NCI-H526 treated with DMSO at 0.1 percent for 48 hours (cell line): ENCODE results near the gene DBF4B.
"Not testable (repeated sequence)": the region's sequence is repeated elsewhere in the genome, so short reads cannot be mapped to it uniquely, and the experiment has no call there.

Experiments
- DNase-seq: peaks from one replicate; lab custom pipeline; 2025; lab: John Stamatoyannopoulos, UW

Gene DBF4B

DNA sequence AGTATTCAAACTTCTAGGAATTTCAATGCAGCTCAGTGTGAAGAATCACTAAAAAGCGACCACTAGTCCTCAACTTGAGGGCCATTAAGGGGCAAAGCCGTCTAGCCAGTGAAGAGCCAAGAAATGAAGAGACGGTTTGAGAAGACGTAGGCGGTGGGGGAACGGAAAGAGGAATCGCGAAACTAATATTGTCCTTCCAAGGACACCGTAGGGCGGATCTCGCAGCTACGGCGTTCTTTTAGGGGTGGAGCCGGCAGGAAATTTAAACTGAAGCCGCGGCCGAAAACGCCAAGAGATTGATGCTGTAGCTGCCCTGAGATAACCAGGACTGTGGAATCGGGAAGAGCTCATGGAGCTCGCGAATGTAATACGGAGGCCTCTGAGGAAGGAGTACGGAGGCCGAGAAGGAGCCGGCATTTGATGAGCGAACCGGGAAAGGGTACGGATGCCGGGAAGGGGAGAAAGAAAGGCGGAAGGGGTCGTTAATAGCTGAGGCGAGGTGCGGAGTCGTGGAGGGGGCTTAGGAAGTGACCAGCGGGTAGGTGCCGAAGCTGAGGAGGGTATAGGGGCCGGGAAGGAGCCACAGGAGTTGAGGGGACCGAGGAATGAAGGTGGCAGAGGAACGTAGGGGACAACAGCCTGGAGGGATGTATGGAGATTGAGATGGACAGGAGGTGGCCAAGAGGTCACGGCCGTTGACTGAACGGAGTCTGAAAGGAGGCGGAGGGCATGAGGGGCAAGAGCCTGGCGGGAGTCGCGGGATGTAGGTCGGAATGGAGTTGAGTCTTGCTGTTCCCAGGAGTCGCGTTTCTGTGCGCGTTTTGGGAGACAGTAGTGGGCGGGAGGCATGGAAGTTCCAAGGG lies at the start of gene DBF4B:
Gene DBF4B (plus strand): TSS at position 265 of the 863 bp plus-strand sequence. CDS start 156 bp downstream, at position 421.
- peak; percentile 86 for DNase-seq

- no peak for DNase-seq
Observed at GRCh38 chr17:44661835-44662234, 46.6 kb upstream of the DBF4B start.

GRCh38 chr17:44663095-44663494 lies 45.4 kb upstream of the DBF4B start:
- no peak for DNase-seq

GRCh38 chr17:44664867-44665266 lies 43.6 kb upstream of the DBF4B start:
- no peak for DNase-seq

DNA sequence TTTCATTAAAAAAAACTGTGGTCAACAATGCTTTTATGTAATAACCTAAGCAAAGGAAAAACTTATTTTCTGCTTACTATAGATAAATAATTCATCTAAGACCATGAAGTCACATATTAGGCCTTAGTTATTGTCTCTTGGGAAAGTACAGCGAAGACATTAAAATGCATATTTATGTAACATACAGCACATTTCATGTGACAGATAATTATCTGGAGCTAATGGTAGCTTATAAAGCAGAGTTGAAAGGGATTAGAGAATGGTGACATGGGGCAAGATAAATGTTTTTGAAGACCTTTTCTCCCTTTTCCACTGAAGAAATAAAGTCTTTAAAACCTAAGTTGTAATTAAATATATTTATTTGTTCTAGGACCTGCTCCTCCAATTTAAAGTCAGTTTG lies 42.5 kb upstream of the DBF4B start:
- DNase-seq: no peak

GRCh38 chr17:44672479-44673093 lies 35.9 kb upstream of the DBF4B start:
- DNase-seq: no peak

DNA sequence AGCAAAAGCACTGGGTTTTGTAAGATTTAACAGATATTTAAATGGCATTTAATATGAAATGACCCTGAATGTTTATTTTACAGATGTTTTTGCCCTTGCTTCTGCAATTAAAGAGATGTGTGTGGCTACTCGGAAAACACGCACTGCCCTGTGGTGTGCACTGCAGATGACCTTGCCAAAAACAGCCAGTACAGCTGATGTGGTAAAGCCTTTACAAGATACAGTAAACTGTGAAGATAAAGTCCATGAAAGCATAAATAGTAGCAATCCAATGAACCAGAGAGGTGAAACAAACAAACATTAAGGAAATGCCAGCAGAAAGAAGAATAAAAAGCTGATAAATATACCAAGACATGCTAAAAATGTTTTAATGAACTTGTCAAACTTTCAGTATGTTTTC lies 34.6 kb upstream of the DBF4B start:
- DNase-seq: no peak

DNA sequence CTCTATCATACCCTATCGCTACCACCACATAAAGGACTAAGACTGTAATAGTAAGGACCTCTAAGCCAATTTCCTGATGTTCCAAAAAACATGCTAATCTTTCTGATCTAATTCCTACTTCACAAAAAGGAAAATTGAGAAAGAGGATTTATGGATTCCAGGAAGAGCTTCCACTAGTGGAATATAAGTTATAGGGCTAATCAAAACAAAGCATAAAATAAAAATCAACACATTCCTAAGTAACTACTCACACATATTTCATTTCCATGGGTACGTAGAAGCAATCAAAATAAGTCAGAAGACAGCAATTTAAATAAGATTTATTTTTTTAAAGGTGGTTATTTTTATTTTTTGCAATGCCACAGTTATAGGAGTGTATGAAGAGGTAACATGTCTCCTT lies 31.3 kb upstream of the DBF4B start:
- DNase-seq: no peak

DNA sequence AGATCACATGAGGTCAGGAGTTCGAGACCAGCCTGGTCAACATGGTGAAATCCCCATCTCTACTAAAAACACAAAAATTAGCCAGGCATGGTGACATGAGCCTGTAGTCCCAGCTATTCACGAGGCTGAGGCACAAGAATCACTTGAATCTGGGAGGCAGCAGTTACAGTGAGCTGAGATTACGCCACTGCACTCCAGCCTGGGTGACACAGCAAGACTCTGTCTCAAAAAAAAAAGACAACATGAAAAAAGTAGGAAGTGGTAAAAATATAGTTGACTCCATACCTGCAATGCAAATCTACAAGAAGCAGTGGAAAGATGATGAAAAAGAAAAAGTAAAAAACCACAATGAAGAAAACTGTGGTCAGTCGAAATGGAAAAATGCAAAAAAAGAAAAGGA lies 25.2 kb upstream of the DBF4B start:
- DNase-seq: not testable (repeated sequence)

- DNase-seq: no peak
Observed at GRCh38 chr17:44687756-44688155, 20.7 kb upstream of the DBF4B start.

DNA sequence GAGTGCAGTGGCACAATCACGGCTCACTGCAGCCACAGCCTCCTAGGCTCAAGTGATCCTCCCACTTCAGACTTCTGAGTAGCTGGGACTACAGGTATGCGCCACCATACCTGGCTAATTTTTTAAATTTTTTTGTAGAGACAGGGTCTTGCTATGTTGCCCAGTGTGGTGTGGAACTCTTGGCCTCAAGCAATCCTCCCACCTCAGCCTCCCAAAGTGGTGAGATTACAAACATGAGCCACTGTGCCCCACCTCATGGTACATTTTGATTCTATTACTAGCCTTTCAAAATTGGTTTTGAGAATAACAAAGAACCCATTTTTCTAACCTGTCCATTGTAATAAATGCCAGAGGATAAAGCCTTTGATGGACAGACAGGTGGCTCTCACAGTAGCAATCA lies 20.3 kb upstream of the DBF4B start:
- no peak for DNase-seq

DNA sequence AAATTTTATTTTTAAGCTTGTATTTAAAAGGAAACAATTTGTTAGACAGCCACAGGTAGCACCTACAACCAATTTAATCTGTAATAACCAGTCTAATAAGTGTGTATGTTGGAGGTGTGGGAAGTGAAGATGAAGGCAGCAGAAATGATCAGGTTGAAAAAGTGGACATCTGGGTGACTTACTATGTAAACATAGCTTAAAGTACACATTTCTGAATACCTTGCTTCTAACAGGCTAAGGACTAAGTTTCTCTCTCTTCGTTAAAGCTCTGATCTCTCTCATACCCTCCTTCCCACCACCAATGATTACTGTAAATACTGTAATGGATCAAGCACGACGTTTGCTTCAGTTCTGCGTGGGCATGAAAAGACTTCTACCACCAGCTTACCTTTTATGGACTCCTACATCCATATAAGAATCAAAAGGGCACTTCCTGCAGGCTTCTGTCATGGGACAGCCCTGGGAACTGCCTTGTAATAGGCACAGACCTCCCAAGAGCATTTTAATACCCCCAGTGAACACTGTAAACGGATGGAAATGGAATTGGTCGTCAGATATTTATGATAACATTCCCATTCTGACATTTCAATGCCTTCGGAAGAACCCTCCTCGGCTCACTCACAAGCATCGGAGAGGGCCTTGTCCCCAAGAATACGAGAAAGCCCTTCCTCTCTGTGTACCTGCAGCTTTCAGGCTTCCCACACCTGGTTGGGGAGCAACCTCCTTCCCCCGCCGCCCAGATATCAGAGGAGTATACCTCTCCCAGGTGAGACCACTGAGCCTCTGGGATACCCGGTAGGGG lies 19.6 kb upstream of the DBF4B start:
- DNase-seq: no peak

DNA sequence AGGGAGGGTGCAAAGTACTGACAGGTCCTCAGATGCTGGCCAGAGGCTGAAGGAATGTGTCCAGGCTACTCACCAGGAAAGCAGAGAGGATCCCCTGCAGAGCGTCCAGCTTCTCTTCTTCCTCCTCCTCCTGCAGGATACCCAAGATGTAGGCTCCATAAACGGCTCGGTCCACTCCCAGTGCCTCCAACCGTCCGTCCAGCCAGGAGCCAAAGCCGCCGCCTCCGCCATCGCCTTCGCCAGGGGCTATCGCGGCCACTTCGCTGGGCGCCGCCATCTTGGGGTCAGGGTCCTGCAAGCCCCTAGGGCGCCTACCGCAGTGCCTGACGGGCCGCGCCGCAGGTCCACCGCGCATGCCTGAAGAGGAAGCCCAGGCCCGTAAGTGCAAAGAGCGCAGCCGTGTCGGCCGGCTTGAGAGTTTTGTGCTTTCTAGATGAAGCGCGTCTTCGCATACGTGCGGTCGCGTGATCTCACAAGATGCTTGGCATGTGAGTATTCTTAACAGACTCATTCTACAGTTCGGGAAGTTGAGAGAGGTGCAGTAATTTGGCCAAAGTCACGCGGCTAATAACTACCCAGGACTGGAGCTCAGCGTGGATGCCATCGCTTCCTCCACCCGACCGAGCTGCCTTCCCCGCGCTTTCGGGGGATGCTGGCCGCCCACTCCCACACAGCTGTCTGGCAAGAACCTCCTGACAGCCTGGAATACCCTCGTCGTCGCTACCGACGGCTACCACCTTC lies 18.8 kb upstream of the DBF4B start, which contains the start of gene CCDC43:
Gene CCDC43 (minus strand): TSS at position 300 of the 741 bp plus-strand sequence. CDS start 23 bp downstream, at position 277.
- DNase-seq: peak; percentile 84

- DNase-seq: not testable (repeated sequence)
Observed at GRCh38 chr17:44690746-44691306, 17.6 kb upstream of the DBF4B start.

DNA sequence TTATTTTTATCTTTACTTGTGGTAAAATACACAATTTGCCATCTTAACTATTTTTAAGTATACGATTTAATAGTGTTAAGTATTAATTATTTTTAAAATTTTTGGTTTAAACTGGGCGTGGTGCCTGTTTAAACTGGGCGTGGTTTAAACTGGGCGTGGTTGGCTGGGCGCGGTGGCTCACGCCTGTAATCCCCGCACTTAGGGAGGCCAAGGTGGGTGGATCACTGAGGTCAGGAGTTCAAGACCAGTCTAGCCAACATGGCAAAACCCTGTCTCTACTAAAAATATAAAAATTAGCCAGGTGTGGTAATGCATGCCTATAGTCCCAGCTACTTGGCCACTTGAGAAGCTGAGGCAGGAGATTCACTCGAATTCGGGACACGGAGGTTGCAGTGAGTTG lies 14.9 kb upstream of the DBF4B start:
- no peak for DNase-seq

- not testable (repeated sequence) for DNase-seq
Observed at GRCh38 chr17:44700288-44700687, 8.2 kb upstream of the DBF4B start.

DNA sequence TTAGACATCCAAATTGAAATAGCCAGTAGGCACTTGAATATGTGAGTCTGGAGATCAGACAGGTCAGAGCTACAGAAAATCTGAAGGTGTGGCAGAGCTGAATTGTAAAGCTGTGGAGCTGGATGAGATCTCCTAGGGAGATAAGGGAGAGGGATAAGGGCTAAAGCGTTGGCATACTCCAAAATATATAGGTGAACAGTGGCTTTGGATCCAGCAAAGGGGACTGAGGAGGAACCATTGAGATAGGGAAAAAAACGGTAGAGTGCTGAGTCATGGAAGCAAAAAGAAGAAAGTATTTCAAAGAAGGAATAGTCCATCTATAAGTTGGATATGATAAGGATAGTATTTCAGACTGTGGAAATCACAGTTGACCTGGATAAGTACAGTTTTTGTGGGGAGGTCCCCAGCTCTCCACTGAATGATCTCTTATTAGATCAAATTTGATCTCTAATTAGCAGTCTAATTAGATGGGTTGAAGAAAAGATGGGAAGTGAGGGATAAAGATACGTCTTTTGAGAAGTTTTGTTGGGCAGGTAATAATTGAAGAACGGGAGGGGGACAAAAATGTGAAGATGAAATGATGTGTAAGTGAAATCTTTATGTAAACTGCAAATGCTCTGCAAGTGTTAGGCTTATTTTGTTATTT lies 587 bp upstream of the DBF4B start:
- DNase-seq: no peak

DNA sequence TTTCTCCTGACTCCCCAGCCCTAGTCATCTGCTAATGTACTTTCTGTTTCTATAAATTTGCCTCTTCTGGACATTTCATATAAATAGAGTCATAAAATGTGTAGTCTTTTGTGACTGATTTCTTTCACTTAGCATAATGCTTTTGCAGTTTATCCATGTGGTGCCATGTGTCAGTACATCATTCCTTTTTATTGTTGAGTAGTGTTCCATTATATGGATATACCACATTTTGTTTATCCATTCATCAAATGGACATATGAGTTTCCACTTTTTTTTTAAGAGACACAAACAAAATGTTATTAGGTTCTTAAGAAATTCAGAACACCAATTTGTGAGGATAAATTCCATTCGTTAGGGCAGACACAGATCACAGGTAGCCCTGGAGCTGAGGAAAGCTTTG lies 11.0 kb downstream of the DBF4B start:
- no peak for DNase-seq

DNA sequence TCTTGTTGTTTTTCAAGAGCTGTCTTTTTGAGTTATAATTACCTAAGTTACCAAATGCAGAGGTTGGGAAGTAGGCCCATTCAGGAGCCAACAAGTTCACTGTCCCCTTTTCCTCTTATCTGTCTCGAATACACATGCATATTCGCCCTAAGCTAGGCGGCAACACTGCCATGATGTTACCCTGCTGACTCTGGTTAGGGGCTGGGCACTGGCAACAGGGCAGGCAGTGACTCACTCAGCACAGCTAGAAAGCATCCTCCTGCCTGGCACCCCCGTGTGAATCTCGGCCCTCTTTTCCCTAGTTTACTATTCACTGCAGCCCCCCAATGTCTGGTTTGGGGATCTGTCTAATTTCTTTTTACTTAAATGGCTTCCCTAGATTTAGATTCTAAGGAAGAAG lies 13.8 kb downstream of the DBF4B start:
- no peak for DNase-seq

DNA sequence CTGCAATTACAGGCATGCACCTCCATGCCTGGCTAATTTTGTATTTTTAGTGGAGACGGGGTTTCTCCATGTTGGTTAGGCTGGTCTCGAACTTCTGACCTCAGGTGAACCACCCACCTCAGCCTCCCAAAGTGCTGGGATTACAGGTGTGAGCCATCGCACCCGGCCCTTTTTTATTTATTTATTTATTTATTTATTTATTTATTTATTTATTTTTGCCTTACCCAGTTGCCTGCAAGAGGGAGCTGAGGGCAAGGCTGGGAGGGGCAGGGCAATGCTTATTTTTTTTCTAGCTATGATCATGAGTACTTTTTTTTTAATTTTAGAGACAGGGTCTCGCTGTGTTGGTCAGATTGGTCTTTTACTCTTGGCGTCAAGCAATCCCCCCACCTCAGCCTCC lies 17.7 kb downstream of the DBF4B start:
- not testable (repeated sequence) for DNase-seq

- no peak for DNase-seq
Observed at GRCh38 chr17:44733753-44734152, 25.3 kb downstream of the DBF4B start.
